NOMO-1 (cell line): ENCODE measurements around the gene AURKB.
A peak's percentile ranks its signal among the peaks of the same experiment; 100 is the strongest.
"Not testable (repeated sequence)": the region's sequence is repeated elsewhere in the genome, so short reads cannot be mapped to it uniquely, and the experiment has no call there.

Source experiments
- DNase-seq, 2 experiments: peaks; one replicate each; lab custom pipeline; 2025; ENCODE audit not compliant: unreplicated experiment in 2 of 2; lab: John Stamatoyannopoulos, UW

The AURKB gene

DNA sequence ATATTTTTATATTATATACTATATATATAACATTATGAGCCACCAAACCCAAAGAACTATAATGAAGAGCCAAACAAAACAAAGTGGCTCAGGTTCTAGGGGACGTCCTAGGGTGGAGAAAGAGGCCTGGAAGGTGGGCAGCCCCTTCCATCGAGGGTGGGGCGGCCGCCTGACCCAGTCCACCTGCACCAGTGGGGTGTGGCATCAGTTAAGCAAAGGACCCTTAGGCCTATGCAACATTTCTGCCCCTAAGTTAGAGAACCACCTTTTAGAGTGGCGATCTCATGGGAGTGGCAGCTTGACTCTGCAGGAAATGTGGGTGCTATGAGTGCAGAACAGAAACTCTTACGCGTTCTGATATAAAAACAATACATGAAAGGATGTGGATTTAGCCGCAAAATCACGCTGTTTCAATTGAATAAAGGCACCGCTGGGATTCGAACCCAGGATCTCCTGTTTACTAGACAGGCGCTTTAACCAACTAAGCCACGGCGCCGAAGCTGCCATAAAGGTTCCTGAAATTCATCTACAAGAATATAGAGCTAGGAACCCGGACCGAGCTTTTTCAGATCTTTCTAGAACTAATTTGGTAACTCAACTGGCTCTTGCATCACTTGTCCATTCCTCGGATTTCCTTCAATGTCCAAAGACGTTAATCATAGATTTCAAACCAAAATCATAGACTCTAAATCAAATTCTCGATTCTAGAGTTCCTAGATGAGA lies 15.6 kb upstream of the AURKB start:
- peak; percentile 39 to 47 for DNase-seq

DNA sequence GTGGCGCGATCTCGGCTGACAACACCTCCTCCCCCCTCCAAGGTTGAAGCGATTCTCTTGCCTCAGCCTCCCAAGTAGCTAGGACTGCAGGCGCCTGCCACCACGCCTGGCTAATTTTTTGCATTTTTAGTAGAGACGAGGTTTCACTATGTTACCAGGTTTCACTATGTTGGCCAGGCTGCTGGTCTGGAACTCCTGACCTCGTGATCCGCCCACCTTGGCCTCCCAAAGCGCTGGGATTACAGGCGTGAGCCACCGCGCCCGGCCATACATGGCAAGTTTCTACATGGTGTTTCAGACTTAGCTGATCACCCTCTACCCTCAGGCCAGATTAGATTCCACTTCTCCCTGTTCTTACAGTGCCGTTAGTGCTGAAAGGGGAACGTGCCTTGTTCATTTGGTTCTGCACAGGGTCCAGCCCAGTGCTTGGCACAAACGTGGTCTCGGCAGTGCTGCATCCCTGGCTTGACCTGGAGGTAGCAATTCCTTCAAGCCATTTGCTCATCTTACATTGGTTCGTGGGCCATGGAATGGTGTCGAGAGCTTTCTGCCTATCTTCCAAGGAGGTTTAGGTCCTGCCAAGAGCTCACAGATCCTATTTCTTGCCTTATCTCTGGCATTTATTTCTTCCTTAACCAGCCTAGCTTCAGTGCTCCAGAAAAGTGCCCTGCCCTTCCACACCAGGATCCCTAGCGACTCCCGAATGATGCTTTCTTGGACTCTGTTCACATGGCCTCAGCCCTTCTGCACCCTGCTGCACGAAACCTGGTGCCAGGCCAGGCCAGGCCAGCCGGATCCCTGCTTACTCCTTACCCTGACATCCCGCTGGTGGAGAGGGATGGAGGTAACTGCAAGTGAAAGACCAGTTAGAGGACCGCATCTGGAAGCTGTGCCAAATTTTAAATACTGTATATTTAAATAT lies 14.8 kb upstream of the AURKB start:
- DNase-seq, result no peak

DNA sequence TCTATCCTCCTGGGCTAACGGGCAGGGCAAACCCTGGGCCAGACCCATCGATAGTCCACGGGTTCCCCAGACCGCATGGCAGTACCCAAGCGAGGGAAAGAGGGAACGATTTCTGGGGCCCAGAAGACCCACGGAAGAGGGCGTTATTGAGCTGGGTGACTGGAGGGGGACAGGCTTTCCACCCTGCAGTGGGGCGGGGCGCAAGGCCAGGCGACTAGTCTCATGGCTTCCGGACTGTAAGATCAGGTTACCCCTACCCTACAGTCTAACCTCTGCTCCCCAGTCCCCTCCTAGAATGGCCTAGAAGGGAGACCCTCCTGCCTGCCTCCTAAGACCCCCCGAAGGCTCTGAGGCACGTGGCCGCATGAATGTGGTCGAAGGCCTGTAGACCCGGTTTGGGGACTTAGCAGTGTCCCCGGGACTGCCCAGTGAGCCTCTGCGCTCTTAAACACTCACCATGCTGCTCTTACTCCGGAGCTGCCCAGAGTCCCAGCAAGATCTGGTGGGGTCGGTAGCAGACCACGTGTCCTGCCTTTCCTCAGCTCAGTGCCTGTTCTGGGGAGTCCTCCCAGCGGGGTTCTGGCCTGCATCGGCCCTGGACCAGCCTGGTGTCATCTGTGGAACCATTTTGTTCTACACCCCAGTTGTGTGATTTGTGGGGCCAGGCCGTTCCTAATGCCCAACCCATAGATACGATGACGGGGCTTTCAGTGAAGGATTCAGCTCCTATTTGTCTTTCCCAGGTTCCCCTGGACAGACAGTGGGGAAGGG lies 13.2 kb upstream of the AURKB start:
- peak; percentile 66 to 74 for DNase-seq

DNA sequence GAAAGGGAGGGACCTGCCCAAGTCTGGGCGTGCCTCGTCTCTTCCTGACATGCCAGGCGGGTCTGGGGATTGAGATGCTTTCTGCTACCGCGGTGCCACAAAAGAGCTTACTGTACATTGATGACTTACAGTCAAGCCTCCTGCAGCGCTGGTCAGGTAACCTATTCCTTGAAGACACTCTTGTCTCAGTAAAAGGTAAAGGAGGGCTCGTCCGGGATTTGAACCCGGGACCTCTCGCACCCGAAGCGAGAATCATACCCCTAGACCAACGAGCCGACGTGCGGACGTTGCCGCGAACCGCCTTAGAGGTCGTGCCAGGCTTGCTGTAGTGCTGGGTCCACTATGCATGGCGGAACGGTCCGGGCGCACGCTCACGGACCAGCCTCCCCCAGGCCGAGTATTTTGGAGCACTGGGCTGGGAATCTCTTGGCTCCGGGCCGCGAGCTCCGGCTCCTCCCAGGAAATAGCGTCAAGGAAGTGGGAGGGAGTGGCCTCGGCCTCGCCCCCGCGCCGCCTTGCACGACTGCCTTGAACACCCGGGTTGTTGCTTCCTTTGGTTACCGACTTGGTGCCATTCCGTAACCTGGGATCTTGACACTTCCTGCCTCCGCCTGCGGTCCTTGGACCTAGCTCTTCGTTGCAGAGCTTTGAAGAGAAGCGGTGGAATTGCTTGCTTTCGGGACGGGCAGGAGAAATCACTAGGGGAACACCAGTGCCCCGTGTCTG lies 12.4 kb upstream of the AURKB start:
- peak; percentile 77 to 84 for DNase-seq

DNA sequence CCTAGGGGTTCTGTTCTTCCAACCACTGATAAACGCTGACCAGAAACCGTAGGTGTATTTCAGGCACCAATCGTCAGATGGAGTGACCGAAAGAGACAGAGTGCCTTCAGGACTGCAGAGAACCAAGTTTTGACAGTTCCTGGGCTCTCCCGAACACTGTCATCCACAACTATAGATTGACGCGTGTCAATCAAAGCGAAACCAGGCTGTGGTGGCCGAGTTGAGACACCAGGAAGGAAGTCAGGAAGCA lies 11.9 kb upstream of the AURKB start:
- DNase-seq, result no peak

DNA sequence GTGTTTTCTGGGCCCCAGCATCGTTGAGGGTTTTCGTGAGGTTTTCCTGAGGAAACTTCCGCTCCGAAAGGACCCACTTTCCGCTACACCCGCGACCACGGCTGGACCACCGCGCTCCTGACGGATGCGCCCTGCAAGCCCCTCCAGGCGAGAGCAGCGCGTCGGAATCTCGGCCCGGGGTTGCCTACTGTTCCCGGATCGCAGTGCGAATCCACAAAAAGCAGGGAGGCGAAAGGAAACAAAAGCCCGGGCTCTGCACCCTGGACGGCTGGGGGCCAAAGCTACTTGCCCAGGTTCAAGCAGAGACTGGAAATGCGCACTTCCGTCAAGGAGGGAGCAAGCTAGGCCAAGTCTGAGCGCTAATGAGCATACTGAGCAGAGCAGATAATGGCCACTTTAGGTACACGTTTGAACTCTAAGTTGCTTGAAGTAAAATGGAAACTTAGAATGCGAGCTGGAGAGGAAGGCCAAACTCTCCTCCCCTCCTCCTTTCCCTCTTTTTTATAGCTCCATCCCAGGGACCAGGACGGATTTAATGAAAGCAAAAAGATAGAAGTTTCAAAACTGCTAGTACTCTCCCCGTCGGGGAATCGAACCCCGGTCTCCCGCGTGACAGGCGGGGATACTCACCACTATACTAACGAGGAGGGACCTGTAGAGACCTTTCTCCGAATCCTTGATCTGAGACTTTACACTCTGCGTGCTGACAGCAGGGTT lies 11.4 kb upstream of the AURKB start:
- DNase-seq, result peak; percentile 72 to 89

DNA sequence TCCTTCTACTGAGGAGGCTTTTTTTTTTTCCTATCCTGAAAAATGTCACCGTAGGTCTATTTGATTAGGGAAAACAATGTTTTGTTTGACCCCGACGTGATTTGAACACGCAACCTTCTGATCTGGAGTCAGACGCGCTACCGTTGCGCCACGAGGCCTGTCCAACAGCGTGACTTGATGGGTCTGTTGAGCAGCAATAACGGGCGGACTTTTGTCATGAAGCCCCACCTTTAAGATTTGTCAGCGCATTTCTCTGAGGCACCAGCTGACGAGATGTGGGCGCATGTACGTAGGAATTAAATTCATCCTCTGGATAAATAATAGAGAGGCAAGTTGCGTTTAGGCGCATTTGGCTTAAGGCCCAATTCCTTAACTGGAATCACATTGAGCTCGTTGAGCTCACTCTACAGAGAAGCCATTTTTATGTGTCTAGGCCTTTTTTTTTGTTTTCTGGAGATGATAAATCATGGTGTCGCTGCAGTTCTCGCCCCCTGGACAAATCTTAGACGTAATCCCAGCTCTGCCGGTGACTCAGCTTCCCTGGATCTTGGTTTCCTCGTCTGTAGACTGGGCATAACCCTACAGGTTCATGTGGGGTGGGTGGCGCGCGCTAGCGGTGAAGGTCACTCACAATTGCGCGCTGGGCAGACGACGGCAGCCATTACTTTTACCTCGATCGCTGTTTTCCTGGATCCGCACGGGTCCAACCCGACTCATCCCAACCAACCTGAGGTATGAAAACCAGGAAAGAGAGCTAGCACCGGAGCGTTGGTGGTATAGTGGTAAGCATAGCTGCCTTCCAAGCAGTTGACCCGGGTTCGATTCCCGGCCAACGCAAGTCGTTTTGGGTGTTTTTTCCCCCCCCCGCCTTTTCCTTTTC lies 10.6 kb upstream of the AURKB start:
- peak; percentile 65 to 68 for DNase-seq

DNA sequence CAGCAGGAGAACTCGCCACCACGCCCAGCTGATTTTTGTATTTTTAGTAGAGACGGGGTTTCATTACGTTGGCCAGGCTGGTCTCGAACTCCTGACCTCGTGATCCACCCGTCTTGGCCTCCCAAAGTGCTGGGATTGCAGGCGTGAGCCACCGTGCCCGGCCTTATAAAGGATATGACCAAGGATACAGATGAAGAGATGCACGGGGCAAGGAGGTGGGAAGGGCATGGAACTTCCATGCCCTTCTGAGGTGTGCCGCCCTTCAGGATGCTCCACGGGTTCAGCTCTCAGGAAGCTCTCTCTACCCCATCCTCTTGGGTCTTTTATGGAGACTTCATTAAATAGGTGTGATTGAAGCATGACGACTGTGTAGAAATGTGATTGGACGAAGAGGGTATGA lies 3.6 kb upstream of the AURKB start:
- DNase-seq, result not testable (repeated sequence)

DNA sequence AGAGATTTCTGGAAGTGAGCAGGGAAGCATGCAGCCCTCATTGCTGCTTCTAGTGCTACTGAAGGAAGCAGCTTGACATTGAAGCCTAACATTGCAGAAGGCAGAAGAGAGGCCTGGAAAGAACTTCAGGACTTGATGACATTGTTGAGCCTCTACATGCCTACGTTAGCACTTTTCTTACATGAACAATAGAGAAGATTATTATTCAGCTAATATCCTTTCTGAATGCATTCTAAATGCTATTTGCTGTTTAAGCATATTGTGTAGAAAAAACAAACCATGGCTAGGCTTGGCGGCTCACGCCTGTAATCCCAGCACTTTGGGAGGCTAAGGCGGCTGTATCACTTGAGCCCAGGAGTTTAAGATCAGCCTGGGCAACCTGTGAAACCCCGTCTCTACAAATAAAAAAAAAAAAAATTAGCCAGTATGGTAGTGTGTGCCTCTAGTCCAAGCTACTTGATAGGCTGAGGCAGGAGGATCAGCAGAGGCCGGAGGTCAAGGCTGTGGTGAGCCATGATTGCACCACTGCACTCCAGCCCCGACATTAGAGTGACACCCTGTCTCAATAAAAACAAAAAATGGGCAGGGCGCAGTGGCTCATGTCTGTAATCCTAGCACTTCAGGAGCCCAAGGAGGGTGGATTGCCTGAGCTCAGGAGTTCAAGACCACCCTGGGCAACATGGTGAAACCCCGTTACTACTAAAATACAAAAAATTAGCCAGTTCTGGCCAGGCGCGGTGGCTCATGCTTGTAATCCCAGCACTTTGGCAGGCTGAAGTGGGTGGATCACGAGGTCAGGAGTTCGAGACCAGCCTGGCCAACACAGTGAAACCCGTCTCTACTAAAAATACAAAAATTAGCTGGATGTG lies 2.2 kb upstream of the AURKB start:
- peak in 1 of 2 experiments; percentile 4 for DNase-seq

DNA sequence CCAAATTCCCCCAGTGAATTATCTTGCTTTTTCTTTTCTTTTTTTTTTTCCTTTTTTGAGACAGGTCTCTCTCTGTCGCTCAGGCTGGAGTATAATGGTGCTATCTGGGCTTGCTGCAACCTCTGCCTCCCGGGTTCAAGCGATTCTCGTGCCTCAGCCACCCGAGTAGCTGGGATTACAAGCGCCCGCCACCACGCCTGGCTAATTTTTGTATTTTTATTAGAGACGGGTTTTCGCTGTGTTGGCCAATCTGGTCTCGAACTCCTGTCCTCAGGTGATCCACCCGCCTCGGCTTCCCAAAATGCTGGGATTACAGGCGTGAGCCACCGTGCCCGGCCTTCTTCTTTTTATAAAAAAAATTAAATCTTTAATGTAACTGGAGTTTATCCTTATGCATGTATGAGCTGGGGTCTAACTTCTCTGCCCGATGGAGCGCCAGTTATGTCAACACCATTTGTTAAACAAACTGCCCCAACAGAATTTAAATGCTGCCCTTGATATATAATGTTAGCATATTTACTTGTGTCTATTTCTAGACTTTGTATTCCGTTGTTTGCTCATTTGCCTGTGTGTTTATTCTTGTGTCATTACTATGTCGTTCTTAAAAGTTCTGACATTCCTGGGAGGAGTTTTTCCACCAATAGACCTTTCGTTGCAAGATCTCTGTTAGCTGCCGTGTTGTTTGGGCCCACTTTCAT lies 535 bp upstream of the AURKB start:
- no peak for DNase-seq

DNA sequence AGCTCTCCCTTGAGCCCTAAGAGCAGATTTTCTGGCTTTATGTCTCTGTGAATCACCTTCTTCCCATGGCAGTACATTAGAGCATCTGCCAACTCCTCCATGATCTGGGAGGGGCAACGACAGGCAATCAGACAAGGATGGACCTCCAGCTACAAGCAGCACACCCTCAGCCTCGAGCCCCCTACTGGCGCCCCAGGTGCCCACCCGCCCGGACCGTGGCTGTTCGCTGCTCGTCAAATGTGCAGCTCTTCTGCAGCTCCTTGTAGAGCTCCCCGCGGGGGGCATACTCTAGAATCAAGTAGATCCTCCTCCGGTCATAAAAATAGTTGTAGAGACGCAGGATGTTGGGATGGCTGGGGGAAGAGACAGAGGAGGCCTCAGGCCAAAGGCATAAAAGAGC lies 3.8 kb downstream of the AURKB start:
- DNase-seq, result no peak

DNA sequence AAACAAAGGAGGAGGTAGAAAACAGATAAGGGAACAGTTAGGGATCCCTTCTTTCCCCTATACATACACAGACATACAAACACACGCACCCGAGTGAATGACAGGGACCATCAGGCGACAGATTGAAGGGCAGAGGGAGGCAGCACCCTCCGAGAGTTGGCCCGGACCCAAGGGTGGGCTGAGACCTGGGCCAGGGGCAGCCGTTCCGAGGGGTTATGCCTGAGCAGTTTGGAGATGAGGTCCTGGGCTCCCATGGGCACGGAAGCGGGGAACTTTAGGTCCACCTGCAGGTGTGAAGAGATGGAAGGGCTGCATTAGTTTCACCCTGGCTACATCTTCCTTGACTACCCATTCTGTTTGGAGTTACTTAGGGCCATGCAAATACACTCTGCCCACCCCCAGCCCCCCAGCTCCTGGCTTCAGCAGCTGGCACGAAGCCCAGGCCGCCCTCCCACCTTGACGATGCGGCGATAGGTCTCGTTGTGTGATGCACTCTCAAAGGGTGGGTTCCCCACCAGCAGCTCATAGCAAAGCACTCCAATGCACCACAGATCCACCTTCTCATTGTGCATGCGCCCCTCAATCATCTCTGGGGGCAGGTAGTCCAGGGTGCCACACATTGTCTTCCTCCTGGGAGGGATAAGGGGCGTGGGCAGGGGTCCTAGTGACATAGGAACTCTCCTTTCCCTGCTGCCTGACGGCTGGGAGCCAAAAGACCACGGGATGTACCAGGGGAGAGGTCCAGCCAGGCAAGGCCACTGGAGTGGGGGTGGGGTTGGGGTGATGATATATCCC lies 5.4 kb downstream of the AURKB start:
- DNase-seq, result no peak

DNA sequence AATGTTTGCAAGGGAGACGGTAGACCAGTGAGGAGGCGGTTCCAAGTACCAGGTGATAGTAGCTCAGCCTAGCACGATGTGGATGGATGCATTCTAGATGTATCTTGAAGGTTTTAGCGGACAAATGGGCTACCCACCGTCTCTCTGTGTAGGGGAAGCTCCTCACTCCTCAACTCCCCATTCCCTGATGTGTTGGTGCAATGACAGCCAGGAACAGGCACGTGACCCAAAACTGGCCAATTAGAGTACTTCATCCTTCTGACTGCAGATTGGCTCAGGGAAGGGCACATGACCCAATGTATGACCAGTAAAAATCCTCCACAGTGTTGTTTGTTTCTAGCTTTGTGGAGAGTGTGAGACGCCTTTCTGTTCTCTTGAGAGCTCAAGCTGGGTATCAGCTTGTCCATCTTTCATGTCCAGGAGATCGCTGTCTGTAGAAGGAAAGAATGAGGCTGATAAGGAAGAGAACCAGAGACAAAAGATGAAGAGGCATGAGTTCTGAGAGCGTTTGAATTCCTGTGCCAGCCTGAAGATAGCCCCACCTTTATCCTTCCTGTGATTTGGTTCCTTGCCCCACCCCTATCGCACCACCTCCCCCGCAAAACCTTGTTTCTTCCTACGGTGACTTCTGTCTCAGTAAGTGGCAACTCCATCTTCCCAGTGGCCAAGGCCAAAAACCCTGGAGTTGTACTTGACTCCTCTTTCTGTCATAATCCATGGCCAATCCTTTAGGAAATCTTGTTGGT lies 18.1 kb downstream of the AURKB start:
- peak; percentile 88 to 95 for DNase-seq

DNA sequence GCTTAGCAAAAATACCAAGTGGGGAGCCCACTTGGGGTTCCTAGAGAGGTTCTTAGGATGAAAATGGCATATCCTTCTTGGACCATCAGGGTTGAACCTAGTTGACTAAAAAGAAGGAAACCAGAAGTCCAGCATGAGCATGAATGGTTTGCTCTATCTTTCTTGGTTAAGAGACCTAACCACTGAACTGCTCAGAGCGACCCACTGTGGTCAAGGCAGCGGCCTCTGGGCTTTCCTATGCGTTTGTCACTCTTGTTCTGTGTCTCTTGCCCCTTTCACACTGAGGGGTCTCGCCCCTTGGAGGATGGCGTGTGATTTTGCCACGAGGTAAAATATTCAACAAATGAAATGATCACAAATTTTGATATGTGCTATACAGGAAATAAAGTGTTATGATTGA lies 19.9 kb downstream of the AURKB start:
- no peak for DNase-seq

DNA sequence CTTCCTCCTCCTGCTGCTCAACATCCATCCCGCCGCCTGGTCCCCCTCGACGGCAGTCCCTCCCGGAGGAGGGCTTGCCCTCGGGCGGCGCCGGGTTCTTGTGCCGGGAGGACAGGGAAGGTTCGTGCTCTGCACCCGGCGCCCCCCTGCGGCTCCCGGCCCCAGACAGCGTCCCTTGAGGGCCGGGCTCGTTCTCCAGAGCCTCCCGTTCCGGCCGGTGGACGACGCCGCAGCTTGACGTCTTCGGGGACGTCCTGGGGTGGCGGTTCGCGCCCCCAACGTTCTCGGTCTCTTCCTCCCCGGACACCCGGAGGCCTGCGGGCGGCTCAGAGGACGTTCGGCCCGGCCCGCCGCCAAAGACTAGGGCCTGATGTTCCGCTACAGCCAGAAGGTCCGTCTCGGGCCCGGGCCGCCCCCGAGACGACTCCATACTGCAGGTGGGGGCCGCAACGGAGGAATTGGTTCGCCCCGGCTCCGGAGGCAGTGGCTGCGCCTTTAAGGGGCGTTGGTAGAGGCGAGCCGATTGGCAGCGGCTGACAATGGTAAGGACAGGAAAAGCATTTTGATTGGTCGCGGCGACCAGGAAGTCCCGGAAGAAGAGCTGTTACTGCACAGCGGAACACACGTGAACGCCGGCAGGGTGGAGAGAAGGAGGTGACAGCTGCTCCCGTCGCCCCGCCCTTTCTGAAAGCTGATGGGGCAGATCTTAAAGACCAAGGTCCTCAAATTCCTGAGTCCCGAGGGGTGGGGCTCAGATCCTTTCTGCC lies 20.5 kb downstream of the AURKB start, which contains the start of gene BORCS6:
BORCS6 (minus strand) TSS at position 470 of the 767 bp plus-strand sequence; CDS start at position 430, 40 bp downstream.
- DNase-seq, result peak; percentile 94 to 99
